ENCODE results near the gene GAS2L3.

- TF ChIP-seq, protein P1, sequence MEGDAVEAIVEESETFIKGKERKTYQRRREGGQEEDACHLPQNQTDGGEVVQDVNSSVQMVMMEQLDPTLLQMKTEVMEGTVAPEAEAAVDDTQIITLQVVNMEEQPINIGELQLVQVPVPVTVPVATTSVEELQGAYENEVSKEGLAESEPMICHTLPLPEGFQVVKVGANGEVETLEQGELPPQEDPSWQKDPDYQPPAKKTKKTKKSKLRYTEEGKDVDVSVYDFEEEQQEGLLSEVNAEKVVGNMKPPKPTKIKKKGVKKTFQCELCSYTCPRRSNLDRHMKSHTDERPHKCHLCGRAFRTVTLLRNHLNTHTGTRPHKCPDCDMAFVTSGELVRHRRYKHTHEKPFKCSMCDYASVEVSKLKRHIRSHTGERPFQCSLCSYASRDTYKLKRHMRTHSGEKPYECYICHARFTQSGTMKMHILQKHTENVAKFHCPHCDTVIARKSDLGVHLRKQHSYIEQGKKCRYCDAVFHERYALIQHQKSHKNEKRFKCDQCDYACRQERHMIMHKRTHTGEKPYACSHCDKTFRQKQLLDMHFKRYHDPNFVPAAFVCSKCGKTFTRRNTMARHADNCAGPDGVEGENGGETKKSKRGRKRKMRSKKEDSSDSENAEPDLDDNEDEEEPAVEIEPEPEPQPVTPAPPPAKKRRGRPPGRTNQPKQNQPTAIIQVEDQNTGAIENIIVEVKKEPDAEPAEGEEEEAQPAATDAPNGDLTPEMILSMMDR (optimal IDR thresholded peaks at IDR 0.05 in 1 of 3, IDR thresholded peaks at IDR 0.05 in 1 of 3, conservative IDR thresholded peaks at IDR 0.05 in 1 of 3; ENCODE audit: extremely low read depth in 1 of 3, insufficient read depth in 2 of 3, low read length in 3 of 3): no peak
- no peak for TF ChIP-seq EZH2 (IDR thresholded peaks at IDR 0.05; ENCODE audit: low read length)
Measured at GRCh38 chr12:100593490-100593889, 20.0 kb downstream of the GAS2L3 start.
